CD4-positive, alpha-beta T cell treated with Interleukin-2 at 100 ng/mL for 4 hours (primary cell): ENCODE measurements around the gene RAB3IL1.

ENCODE experiments used
- DNase-seq: peaks from one replicate; pipeline ENCODE4 v3.0.0-alpha.2; 2020; ENCODE audit warnings: low spot score

Gene RAB3IL1

DNA sequence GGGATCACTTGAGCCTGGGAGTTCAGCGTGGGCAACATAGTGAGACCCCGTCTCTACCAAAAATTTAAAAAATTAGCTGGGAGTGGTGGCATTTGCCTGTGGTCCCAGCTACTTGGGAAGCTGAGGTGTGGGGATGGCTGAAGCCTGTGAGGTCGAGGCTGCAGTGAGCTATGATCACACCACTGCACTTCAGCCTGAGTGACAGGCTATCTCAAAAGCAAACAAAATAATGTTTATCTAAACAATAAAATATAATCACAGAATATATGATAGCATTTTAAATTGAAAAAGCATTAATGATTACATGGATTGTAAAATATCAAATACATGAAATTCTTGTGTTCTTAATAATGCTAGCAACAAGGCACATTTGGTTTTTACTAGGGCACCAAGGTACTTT lies 35.5 kb upstream of the RAB3IL1 start:
- DNase-seq = no peak

DNA sequence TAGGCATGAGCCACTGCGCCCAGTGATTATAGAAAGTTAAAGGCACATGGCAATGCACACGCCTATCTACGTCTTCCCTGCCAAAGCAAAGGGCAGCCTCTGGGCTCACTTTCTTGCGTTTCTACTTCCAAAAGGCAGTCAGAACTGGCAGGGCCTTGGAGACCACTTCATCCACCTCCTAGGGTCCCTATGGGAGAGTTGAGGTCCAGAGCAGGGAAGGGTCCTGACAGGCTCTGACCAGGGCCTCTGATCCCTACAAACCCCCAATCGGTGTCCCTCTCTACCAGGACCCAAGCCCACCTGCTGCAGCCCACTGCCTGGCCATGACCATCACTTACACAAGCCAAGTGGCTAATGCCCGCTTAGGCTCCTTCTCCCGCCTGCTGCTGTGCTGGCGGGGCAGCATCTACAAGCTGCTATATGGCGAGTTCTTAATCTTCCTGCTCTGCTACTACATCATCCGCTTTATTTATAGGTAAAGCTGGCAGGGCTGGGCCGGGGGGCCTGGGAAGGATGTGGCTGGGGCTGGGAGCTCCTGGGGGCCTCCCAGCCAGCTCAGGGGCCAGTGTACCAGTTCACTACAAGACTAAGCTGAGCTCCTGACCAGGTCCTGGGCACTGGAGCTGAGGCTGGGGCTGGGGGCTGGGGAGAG lies 34.2 kb upstream of the RAB3IL1 start:
- DNase-seq = no peak

DNA sequence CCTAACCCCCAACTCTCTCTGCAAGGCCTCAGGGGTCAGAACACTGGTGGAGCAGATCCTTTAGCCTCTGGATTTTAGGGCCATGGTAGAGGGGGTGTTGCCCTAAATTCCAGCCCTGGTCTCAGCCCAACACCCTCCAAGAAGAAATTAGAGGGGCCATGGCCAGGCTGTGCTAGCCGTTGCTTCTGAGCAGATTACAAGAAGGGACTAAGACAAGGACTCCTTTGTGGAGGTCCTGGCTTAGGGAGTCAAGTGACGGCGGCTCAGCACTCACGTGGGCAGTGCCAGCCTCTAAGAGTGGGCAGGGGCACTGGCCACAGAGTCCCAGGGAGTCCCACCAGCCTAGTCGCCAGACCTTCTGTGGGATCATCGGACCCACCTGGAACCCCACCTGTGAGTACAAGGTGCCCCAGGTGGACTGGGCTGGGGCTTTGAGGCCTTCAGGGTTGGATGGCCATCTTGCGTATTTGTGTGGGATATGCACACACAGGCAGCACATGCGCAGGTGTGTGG lies 32.7 kb upstream of the RAB3IL1 start, which contains the start of gene BEST1:
Gene BEST1, plus strand, starts transcription at position 317 of the 513 bp plus-strand sequence. CDS start 1,456 bp downstream, outside the sequence.
- no peak for DNase-seq

DNA sequence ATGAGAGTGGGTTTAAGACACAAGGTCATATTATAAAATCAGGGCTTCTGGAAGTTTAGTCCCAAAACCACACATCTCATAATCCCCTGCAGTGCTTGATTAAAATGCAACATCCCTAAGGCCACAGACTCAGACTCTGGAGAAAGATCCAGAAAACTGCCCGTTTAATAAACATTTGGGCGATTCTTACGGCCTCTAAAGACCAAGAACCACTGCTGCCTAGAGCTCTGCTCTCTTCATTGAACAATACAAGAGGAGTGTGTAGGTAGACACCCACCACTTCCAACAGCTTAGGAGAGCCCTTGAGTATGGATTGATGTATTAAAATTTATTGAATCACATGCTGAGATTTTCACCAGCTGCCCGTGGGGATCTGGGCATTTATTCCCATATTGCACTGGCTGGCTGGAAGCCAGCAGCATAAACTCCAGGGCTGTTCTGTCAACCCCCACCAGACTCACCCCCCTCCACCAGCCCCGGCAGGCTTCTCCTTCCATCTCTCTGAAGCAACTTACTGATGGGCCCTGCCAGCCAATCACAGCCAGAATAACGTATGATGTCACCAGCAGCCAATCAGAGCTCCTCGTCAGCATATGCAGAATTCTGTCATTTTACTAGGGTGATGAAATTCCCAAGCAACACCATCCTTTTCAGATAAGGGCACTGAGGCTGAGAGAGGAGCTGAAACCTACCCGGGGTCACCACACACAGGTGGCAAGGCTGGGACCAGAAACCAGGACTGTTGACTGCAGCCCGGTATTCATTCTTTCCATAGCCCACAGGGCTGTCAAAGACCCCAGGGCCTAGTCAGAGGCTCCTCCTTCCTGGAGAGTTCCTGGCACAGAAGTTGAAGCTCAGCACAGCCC lies 32.0 kb upstream of the RAB3IL1 start:
- no peak for DNase-seq

DNA sequence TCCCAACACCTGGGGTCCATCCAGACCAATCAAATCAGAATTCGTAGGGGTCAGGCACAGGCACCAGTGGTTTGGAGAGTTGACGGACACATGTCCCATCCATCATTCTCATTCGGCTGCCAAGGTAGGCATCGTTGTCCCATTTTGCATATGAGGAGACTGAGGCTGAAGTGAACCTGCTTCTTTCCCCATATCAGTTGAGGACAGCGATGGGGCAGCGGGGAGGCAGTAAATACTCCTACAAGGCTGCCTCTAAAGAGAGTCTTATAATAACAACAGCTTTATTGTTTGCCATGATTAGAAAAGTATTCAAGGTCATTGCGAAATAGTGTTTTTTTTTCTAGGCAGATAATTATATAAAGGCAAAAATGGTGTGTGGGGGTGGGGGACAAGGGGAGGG lies 31.1 kb upstream of the RAB3IL1 start:
- DNase-seq = no peak

DNA sequence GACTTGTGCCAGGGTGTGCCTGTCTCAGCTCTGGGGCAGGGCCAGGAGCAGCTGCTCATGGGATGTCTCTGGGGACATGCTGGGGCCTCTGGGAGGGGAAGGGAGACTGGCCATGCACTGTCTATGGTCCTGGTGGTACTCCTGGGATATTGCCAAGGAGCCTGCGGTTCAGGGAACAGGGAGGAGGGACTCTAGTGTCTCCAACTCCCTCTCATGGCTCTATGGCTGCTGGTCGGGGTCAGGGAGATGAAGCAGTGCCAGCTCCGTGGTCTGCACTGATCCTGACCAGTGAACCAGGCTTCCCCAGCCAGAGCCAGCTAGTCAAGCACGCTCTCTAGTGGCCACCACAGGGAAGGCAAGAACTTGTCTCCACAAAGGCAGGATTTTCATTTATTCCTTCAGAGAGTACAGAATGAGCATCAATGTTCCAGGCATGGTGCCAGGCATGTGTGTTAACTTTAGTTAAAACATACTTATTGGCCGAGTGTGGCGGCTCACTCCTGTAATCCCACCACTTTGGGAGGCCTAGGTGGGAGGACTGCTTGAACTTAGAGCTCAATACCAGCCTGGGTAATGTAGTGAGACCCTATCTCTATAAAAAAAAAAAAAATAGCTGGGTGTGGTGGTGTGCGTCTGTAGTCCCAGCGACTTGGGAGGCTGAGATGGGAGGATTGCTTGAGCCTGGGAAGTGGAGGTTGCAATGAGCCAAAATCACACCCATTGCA lies 30.3 kb upstream of the RAB3IL1 start:
- DNase-seq = peak; percentile 68

DNA sequence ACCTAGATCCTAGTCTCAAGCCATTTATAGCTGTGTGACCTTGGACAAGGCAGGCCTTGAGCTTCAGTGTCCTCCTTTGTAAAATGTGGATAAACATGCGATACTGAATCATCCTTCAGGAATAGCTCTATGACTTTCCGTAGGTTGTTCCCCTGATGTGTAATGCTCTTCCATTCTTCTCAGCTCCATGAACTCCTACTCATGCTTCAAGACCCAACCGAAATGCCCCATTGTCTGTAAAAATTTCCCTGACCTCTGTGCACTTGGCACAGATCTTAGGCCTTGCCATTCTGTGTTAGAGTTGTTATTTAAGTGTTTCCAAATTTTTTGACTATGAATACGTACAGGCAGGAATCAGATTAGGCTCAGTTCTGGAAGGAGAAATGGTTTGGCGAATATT lies 29.5 kb upstream of the RAB3IL1 start:
- no peak for DNase-seq

DNA sequence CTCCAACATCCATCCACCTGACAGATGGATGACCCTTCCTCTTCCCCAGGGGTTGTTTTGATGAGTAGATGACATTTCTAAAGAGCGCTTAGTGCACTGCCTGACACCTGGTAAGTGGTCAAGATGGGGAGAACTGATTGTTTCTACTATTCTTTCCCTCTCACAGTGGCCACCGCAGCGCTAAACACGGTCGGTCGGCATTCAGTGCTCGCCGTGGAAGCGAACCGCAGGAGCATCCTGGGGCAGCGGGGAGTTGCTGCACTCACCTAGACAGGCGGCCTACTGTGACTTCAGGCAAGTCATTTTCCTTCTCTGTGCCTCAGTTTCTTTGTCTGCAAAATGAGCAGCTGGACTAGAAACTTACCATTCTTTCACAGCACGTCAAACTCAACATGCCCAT lies 27.8 kb upstream of the RAB3IL1 start:
- no peak for DNase-seq

DNA sequence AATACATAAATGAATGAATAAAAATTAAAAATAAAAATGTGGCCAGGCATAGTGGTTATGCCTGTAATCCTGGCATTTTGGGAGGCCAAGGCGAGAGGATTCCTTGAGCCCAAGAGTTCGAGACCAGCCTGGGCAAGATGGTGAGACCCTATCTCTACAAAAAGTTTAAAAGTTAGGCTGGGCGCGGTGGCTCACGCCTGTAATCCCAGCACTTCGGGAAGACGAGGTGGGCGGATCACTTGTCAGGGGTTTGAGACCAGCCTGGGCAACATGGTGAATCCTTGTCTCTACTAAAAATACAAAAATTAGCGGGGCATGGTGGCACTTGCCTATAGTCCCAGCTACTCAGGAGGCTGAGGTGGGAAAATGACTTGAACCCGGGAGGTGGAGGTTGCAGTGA lies 23.1 kb upstream of the RAB3IL1 start:
- no peak for DNase-seq

DNA sequence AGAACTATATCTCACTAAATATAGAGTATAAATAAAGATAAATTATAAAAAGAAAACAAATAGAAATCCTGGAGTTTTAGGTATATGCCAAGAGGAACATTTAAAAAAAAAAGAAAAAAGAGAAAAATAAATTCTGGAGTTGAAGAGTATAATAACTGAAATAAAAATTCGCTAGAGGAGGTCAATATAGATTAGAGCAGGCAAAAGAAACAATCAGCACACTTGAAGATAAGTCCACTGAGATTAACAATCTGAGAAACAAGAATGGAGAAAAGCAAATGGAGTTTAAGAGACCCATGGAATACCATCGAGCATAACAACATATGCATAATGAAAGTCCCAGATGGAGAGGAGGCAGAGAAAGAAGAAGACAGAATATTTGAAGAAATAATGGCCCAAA lies 18.5 kb upstream of the RAB3IL1 start:
- no peak for DNase-seq

DNA sequence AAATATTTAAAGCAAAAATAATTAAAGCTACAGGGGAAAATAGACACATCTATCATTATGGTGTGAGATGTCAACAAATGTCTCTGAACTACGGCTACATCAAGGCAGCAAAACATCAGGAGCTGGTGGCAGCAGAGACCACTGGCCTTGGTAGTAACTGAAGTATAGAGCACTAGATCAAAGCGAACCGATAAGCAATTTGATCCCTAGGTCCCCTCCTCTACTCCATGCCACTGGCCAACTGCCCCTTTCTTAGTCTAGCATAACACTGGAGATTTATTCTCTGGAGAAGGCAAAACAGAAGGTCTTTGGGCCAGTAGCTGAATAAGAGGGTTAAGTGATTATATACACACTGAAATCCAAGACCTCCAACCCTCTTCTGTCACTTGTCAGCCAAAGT lies 13.6 kb upstream of the RAB3IL1 start:
- DNase-seq = no peak

DNA sequence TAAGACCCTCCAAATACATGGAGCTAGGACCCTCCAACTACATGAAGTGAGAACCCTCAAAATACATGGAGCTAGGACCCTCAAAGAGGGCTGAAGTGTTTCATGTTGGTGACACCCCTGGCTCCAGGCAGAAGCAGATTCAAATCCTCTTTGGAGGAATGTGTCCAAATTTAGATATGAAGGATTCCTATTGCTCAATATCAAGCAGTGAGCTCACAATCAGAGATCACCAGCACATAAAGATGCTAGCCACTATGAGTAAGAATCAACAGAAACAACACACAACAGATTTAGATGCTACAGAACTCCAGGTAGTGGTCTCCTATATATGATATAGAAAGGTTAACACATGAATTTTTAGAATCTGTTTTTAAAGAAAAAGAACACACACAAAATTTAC lies 11.2 kb upstream of the RAB3IL1 start:
- no peak for DNase-seq

DNA sequence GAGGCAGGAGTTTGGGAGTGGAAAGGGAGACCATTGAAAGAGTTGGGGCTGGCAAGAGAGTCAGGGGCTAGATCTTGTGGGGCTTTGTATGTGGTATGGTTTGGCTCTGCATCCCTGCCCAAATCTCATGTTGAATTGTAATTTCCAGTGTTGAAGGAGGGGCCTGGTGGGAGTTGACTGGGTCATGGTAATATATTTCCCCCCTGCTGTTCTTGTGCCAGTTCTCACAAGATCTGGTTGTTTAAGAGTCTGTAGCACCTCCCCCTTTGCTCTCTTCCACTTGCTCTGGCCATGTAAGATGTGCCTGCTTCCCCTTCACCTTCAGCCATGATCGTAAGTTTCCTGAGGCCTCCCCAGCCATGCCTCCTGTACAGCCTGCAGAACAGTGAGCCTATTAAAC lies 10.1 kb upstream of the RAB3IL1 start:
- no peak for DNase-seq

DNA sequence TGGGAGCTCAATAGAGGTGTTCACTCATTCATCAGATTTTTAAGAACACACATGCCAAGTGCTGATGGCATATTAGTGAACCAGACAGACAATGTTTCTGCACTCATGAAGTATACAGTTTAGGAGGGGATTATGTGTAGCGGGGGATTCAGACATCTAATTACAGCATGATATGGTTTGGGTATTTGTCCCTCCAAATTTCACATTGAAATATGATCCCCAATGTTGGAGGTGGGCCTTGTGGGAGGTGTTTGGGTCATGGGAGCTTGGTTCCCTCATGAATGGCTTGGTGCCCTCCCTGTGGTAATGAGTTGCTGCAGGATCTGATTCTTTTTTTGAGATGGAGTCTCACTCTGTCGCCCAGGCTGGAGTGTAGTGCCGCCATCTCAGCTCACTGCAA lies 8.9 kb upstream of the RAB3IL1 start:
- DNase-seq = no peak

DNA sequence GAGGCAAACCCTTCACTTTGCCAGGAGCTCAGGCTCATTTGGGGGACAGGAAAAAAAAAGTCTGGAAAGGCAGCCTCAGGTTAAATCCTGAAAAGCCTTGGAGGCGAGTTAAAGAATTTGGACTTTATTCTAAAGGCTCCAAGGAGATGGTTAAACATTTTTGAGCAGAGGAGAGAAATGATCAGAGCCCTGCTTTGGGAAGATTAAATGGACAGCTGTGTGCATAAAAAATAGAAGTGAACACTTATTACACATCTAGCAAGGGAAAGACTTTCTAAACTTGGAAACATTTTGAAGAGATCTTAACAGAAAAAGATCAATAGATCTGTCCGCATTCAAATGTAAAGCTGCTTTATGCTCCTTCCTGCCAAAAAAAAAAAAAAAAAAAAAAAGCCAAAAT lies 8.4 kb upstream of the RAB3IL1 start:
- no peak for DNase-seq

DNA sequence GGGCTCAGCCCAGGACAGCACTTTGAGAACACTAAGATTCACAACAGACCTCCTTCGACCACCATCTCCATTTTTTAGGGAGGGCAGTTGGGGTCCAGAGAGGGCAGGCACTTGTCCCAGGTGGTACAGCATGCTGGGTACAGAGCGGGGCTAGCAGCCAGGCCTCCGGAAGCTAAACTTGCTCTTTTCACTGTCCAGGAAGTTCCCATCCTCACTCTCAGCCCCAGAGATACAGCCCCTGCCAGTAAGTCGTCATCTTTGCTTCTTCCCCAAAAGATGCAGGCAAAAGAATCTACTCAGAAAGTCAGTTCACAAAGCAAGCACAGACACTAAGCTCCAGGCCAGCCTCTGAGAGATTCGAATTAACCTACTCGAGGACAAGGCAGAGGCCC lies 6.7 kb upstream of the RAB3IL1 start:
- no peak for DNase-seq

DNA sequence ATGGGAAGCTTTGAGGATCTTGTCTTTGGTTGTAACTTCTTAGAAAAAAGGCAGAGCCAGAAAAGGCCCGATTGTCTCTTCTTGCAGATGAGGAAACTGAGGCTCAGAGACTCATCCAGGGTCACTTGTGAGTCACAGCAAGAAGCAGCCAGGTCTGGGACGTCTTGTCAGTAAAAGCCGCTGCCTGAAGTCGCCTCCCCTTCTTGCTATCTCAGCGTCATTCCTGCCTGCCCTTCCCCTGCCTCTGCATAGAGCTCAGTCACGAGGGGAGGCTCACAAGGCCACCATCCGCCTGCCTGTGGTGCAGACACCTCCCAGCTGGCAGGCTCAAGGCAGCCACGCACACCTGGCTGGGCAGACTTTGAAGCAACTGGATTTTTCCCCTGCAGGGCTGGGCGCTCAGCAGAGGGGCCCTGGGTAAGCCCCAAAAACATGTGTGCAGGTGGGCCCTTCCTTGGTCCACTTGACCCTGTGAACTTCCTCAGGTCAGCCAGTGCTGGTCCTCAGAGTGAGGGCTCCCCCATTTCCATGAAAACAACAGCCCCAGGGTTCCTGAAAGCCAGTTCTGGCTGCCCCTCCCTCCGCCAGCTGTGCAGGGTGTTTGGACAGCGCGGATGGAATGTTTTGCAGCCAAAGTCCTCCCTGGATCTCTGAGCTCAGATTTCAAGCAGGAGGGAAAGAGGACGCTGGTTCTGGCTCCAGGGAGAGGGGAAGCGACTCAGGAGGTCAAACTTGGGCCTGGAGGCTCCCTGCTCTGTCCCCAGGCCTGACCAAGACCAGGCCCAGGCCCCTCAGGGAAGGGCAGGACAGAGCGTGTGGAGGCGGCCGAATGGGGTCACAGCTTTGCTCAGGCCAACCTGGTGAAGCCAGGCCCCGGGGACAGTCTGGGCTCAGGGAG lies 6.0 kb upstream of the RAB3IL1 start:
- no peak for DNase-seq

DNA sequence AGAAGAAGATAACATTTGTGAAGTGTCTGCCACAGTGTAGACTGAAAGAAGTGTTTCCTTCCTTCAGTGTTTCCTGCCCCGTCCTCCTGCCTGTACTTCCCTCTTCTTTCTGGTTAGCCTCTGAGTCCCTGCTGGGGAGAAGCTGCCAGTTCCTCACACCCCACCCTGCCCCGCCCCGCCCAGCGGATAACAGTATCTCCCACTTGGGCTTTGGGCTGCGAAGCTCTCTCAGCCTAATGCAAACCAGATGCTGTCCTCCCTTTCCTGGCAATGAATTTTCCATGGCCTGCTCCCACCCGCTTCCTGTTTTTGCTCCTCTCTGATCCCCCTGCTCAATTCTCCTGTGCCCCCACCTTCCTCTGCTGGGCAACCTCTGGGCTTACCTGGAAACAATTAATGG lies 5.2 kb upstream of the RAB3IL1 start:
- no peak for DNase-seq

DNA sequence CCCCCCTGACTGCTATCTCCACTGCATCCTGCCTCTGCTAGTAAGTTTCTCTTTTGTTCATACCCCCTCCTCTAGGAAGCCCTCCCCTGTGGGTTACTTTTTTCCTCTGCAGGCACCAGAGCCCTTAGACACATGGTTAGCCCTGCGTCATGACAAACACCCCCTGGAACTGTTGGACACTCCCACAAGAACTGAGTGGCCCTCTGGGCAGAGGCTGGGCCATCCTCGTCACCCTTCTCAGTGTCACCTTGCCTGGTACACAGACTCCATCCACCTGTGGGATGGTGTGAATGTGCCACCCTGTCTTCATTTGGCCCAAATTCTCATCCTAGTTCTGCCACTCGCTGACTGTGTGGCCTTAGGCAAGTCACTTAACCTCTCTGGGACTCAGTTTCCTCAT lies 4.1 kb upstream of the RAB3IL1 start:
- DNase-seq = no peak

DNA sequence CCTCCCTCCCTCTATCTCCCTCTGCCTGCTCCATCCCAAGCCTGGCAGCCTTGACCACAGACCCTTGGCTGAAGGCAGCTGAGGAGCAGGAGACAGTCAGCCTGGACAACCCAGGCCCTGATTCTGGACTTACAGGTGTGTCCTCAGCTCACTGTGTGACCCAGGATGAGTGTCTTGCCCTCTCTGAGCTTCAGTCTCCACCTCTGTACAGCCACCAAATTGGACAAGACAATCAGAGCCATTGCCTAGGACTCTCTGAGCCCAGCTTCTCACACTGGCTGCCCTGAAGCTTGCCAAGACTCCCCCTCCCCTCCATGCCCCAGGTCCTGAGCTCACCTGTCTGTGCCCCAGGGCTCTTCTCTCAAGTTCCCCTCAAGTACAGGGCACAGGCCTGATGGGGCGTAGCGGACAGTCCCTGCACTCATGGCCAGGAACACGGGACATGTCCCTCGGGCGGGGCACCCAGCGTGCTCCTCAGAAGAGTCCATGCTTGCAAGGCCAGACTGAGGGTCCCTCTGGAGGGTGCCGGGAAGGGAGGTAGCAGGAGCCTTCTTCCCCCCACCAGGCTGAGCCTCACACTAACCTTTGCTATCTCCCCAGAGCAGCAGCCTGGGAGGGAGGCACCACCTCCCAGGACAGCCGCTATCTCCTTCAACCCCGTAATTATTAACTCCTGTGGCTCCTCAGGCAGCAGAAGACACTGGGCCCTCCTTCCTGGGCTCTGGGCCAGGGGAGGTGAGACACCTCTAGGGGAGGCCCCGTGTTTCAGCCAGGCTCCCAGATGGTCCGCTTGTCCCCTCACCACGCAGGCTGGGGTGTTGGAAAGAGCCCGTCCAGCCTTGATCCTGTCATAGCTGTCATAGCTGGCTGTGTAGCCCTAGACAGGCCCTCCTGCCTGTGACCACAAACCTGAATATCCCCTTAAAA lies 2.6 kb upstream of the RAB3IL1 start:
- DNase-seq = no peak
